CD1c-positive myeloid dendritic cell (primary cell): ENCODE results near the gene ATP9B.

Experiments
- DNase-seq: peaks from one replicate; pipeline ENCODE4 v3.0.0-alpha.2; 2016; ENCODE audit errors: extremely low spot score

Gene ATP9B

GRCh38 chr18:79197531-79197930 is 128.3 kb downstream of the ATP9B start:
- no peak for DNase-seq

- DNase-seq: no peak
These were observed 130.6 kb downstream of the ATP9B start for GRCh38 chr18:79199691-79200374.

- DNase-seq: no peak
These were observed 131.5 kb downstream of the ATP9B start for GRCh38 chr18:79200546-79201268.

- no peak for DNase-seq
These were observed 133.9 kb downstream of the ATP9B start for GRCh38 chr18:79203017-79203605.

- DNase-seq: no peak
These were observed 136.0 kb downstream of the ATP9B start for GRCh38 chr18:79204889-79205807.

- no peak for DNase-seq
These were observed 137.2 kb downstream of the ATP9B start for GRCh38 chr18:79206444-79206843.

- no peak for DNase-seq
These were observed 139.7 kb downstream of the ATP9B start for GRCh38 chr18:79208906-79209305.

GRCh38 chr18:79210002-79210910 is 141.1 kb downstream of the ATP9B start:
- peak; percentile 62 for DNase-seq

- DNase-seq: no peak
These were observed 142.7 kb downstream of the ATP9B start for GRCh38 chr18:79211844-79212243.

- no peak for DNase-seq
These were observed 144.9 kb downstream of the ATP9B start for GRCh38 chr18:79214056-79214455.

GRCh38 chr18:79216176-79216575 is 147.0 kb downstream of the ATP9B start:
- no peak for DNase-seq

GRCh38 chr18:79217979-79218604 is 148.9 kb downstream of the ATP9B start:
- no peak for DNase-seq

GRCh38 chr18:79218605-79219190 is 149.5 kb downstream of the ATP9B start:
- DNase-seq: peak; percentile 48

- no peak for DNase-seq
These were observed 151.9 kb downstream of the ATP9B start for GRCh38 chr18:79221136-79221535.

GRCh38 chr18:79222790-79223189 is 153.6 kb downstream of the ATP9B start:
- DNase-seq: no peak

GRCh38 chr18:79223431-79223830 is 154.2 kb downstream of the ATP9B start:
- DNase-seq: no peak

- DNase-seq: no peak
These were observed 155.2 kb downstream of the ATP9B start for GRCh38 chr18:79224381-79224780.

GRCh38 chr18:79227621-79228020 is 158.4 kb downstream of the ATP9B start:
- no peak for DNase-seq

GRCh38 chr18:79229431-79229830 is 160.2 kb downstream of the ATP9B start:
- DNase-seq: no peak

GRCh38 chr18:79234438-79234837 is 165.2 kb downstream of the ATP9B start:
- no peak for DNase-seq
